ENCODE results near the gene SCRN2.
A peak's percentile ranks its signal among the peaks of the same experiment; 100 is the strongest.

Gene SCRN2

GRCh38 chr17:47821031-47821423 lies 20.0 kb downstream of the SCRN2 start:
- no peak for DNase-seq (ENCODE audit: low spot score)

- no peak for DNase-seq (ENCODE audit: low spot score)
Observed at GRCh38 chr17:47820033-47820789, 20.9 kb downstream of the SCRN2 start.

GRCh38 chr17:47819475-47819874 lies 21.6 kb downstream of the SCRN2 start:
- DNase-seq (ENCODE audit: low spot score) = no peak

- DNase-seq (ENCODE audit: low spot score) = no peak
Observed at GRCh38 chr17:47818002-47818695, 22.9 kb downstream of the SCRN2 start.

GRCh38 chr17:47816947-47817346 lies 24.1 kb downstream of the SCRN2 start:
- no peak for DNase-seq (ENCODE audit: low spot score)

GRCh38 chr17:47816111-47816735 lies 24.9 kb downstream of the SCRN2 start:
- no peak for DNase-seq (ENCODE audit: low spot score)

GRCh38 chr17:47815106-47815918 lies 25.8 kb downstream of the SCRN2 start:
- DNase-seq (ENCODE audit: low spot score) = no peak

GRCh38 chr17:47813512-47814031 lies 27.5 kb downstream of the SCRN2 start:
- no peak for DNase-seq (ENCODE audit: low spot score)

- DNase-seq (ENCODE audit: low spot score) = no peak
Observed at GRCh38 chr17:47813077-47813476, 28.0 kb downstream of the SCRN2 start.

GRCh38 chr17:47812146-47812920 lies 28.7 kb downstream of the SCRN2 start:
- no peak for DNase-seq (ENCODE audit: low spot score)

GRCh38 chr17:47811709-47812108 lies 29.4 kb downstream of the SCRN2 start:
- DNase-seq (ENCODE audit: low spot score) = no peak

GRCh38 chr17:47810901-47811635 lies 30.0 kb downstream of the SCRN2 start:
- no peak for DNase-seq (ENCODE audit: low spot score)

GRCh38 chr17:47810200-47810821 lies 30.8 kb downstream of the SCRN2 start:
- peak; percentile 38 for DNase-seq (ENCODE audit: low spot score)

- DNase-seq (ENCODE audit: low spot score) = no peak
Observed at GRCh38 chr17:47808830-47809480, 32.1 kb downstream of the SCRN2 start.

- no peak for DNase-seq (ENCODE audit: low spot score)
Observed at GRCh38 chr17:47808036-47808829, 32.8 kb downstream of the SCRN2 start.

GRCh38 chr17:47807421-47807820 lies 33.7 kb downstream of the SCRN2 start:
- no peak for DNase-seq (ENCODE audit: low spot score)

GRCh38 chr17:47806913-47807255 lies 34.2 kb downstream of the SCRN2 start:
- DNase-seq (ENCODE audit: low spot score) = no peak

GRCh38 chr17:47806026-47806912 lies 34.8 kb downstream of the SCRN2 start:
- no peak for DNase-seq (ENCODE audit: low spot score)

All from kidney capillary endothelial cell (primary cell).